T-cell (primary cell): ENCODE results near the gene POLRMT. TPM values are rescaled to one million over a fixed set of nuclear protein-coding genes. Genes with fewer than 3 reads are reported as not detected.

ENCODE experiments used
- ATAC-seq, 4 experiments: fragments of 200-7000 bp in 3 of 4; fragments of 150-1000 bp in 1 of 4; cut with Tn5 transposase; replicated peaks in 1 of 4; 1 replicate in 3 of 4; 2 replicates in 1 of 4; pipeline ENCODE4 v1.10.0; 2021; ENCODE audit warnings: moderate library complexity in 3 of 4, mild to moderate bottlenecking in 2 of 4, moderate number of reproducible peaks in 1 of 4
- CTCF ChIA-PET, 2 donors: fragments of 300-600 bp; sonication (Branson Sonifier 250); formaldehyde crosslinking; loops; one replicate each; lab custom pipeline; 2022; ENCODE audit warnings: antibody characterized with exemption in 2 of 2; lab: Charles Lee
- POLR2A ChIA-PET, 2 donors: fragments of 300-600 bp; sonication (Branson Sonifier 250); formaldehyde crosslinking; loops; one replicate each; lab custom pipeline; 2022; ENCODE audit warnings: antibody characterized with exemption in 2 of 2; lab: Charles Lee
- DNase-seq, 35 experiments: peaks; one replicate each; pipeline versions ENCODE4 v3.0.0 to v3.0.0-alpha.2; 2013 to 2023
- H3K27ac ChIP-seq: one replicate; pipeline ENCODE4 v1.5.1; 2013; ENCODE audit warnings: low read length
- H3K27me3 ChIP-seq, 2 experiments: replicated peaks in 1 of 2; 1 replicate in 1 of 2; 2 replicates in 1 of 2; pipeline versions ENCODE4 v1.6.1 to v1.7.0; 2013; ENCODE audit warnings: low read length in 1 of 2, mixed read lengths in 1 of 2; ENCODE audit not compliant: control insufficient read depth in 2 of 2, insufficient read depth in 2 of 2; ENCODE audit errors: extremely low read depth in 1 of 2
- H3K36me3 ChIP-seq, 2 donors: 1 replicate in 1 of 2; 2 replicates in 1 of 2; pipeline versions ENCODE4 v1.6.1 to v1.7.0; 2013; ENCODE audit warnings: low read length in 1 of 2; ENCODE audit not compliant: control insufficient read depth in 2 of 2, insufficient read depth in 1 of 2; ENCODE audit errors: extremely low read depth in 1 of 2
- H3K4me1 ChIP-seq, 2 experiments: 1 replicate in 1 of 2; 2 replicates in 1 of 2; pipeline versions ENCODE4 v1.6.1 to v1.7.0; 2013; ENCODE audit warnings: low read length in 2 of 2, mixed read lengths in 1 of 2; ENCODE audit not compliant: insufficient read depth in 2 of 2, control insufficient read depth in 1 of 2; ENCODE audit errors: extremely low read depth in 1 of 2
- H3K4me3 ChIP-seq, 2 donors: 1 replicate in 1 of 2; 2 replicates in 1 of 2; pipeline versions ENCODE4 v1.5.1 to v1.7.0; 2013; ENCODE audit warnings: mild to moderate bottlenecking in 2 of 2, low read length in 1 of 2, moderate library complexity in 1 of 2; ENCODE audit not compliant: control insufficient read depth in 1 of 2; ENCODE audit errors: extremely low read depth in 1 of 2
- H3K9me3 ChIP-seq: 2 replicates; pipeline ENCODE4 v1.7.0; 2013
- H3K27ac Mint-ChIP-seq, 2 donors: one replicate each; pipeline ENCODE4 v1.8.0; 2020 to 2021; ENCODE audit warnings: mild to moderate bottlenecking in 2 of 2, mixed read lengths in 2 of 2
- H3K27me3 Mint-ChIP-seq, 2 donors: one replicate each; pipeline ENCODE4 v1.8.0; 2021 to 2022; ENCODE audit warnings: mixed read lengths in 2 of 2
- H3K36me3 Mint-ChIP-seq: one replicate; pipeline ENCODE4 v1.8.0; 2021; ENCODE audit warnings: mixed read lengths
- H3K4me1 Mint-ChIP-seq, 3 donors: one replicate each; pipeline ENCODE4 v1.8.0; 2020 to 2022; ENCODE audit warnings: mixed read lengths in 3 of 3, mild to moderate bottlenecking in 1 of 3
- H3K4me3 Mint-ChIP-seq, 3 donors: one replicate each; pipeline ENCODE4 v1.8.0; 2020 to 2022; ENCODE audit warnings: mild to moderate bottlenecking in 3 of 3, mixed read lengths in 3 of 3, moderate library complexity in 3 of 3
- H3K9me3 Mint-ChIP-seq, 3 donors: one replicate each; pipeline ENCODE4 v1.8.0; 2020 to 2022; ENCODE audit warnings: mixed read lengths in 3 of 3
- WGBS: methylation state at CpG from one replicate; pipeline ENCODE4 v1.1.5; 2013; ENCODE audit warnings: missing lambda C conversion rate; ENCODE audit not compliant: insufficient coverage; 5-methylcytosine and 5-hydroxymethylcytosine counted together
- total RNA-seq, 35 experiments: library from RNA in 6 of 35; stranded (reverse) in 6 of 35; fragments of 120-200 nt in 1 of 35; gene quantifications; one replicate each; pipeline versions ENCODE4 v1.2.1 to v1.2.4 and lab custom pipeline; 2013 to 2026

POLRMT gene
- total RNA-seq, 5 donors from 2014 or later (not counting 1 experiment from before 2014, with no cell fraction given), result 61.3 to 118 (median 103) TPM

GRCh38 chr19:620166-620862, 13.0 kb downstream of the POLRMT start:
- no peak overlapping the region for H3K4me3 ChIP-seq
- CTCF ChIA-PET, result no interaction called here
- Mint-ChIP-seq H3K4me3 (no peak overlapping the region), H3K36me3 (peaks cover 14% of the 10 kb centered on the region), H3K4me1 (peaks cover 0 to 4% (median 4%) of the 10 kb centered on the region in 3 donors), H3K9me3 (no peaks in the 10 kb centered on the region), H3K27me3 (no peaks in the 10 kb centered on the region), H3K27ac (no peak overlapping the region)
- peaks cover 15 to 54% of the 10 kb centered on the region in 2 donors for H3K36me3 ChIP-seq
- H3K27me3 ChIP-seq, result no peaks in the 10 kb centered on the region
- no peak overlapping the region for H3K27ac ChIP-seq
- H3K4me1 ChIP-seq, result peaks cover 0 to 4% of the 10 kb centered on the region in 2 experiments
- 95% methylated on average over 26 of the region's 51 CpGs for WGBS
- DNase-seq (no peak), ATAC-seq (no peak)
- POLR2A ChIA-PET, result no interaction called here
- H3K9me3 ChIP-seq, result no peaks in the 10 kb centered on the region

- 94% methylated on average over 33 of the region's 47 CpGs for WGBS
- no peaks in the 10 kb centered on the region for H3K9me3 Mint-ChIP-seq
Measured at GRCh38 chr19:619286-620002, 13.9 kb downstream of the POLRMT start.

GRCh38 chr19:618674-619285, 14.6 kb downstream of the POLRMT start:
- DNase-seq, result no peak
- Mint-ChIP-seq H3K27me3 (no peaks in the 10 kb centered on the region), H3K4me3 (no peak overlapping the region), H3K27ac (no peak overlapping the region), H3K4me1 (peaks cover 4 to 9% (median 9%) of the 10 kb centered on the region in 3 donors), H3K9me3 (no peaks in the 10 kb centered on the region), H3K36me3 (peaks cover 14% of the 10 kb centered on the region)
- 97% methylated on average over 22 of the region's 27 CpGs for WGBS
- Histone ChIP-seq H3K27ac (no peak overlapping the region), H3K9me3 (no peaks in the 10 kb centered on the region), H3K4me3 (no peak overlapping the region), H3K4me1 (peaks cover 0 to 4% of the 10 kb centered on the region in 2 experiments), H3K27me3 (peaks cover 0 to 2% of the 10 kb centered on the region in 2 experiments), H3K36me3 (peaks cover 15 to 42% of the 10 kb centered on the region in 2 donors)
- ChIA-PET CTCF (no interaction called here), POLR2A (no interaction called here)
- ATAC-seq, result no peak

More at GRCh38 chr19:619286-620002, 13.9 kb downstream of the POLRMT start:
- no peak overlapping the region for H3K27ac Mint-ChIP-seq
- Histone ChIP-seq H3K4me3 (no peak overlapping the region), H3K4me1 (peaks cover 0 to 4% of the 10 kb centered on the region in 2 experiments), H3K27ac (no peak overlapping the region), H3K27me3 (no peaks in the 10 kb centered on the region), H3K36me3 (peaks cover 15 to 46% of the 10 kb centered on the region in 2 donors), H3K9me3 (no peaks in the 10 kb centered on the region)
- no peak for DNase-seq
- ChIA-PET CTCF (no interaction called here), POLR2A (no interaction called here)
- H3K36me3 Mint-ChIP-seq, result peaks cover 14% of the 10 kb centered on the region
- H3K4me3 Mint-ChIP-seq, result no peak overlapping the region
- H3K4me1 Mint-ChIP-seq, result peaks cover 4 to 8% (median 4%) of the 10 kb centered on the region in 3 donors
- no peak for ATAC-seq
- no peaks in the 10 kb centered on the region for H3K27me3 Mint-ChIP-seq

GRCh38 chr19:618247-618619, 15.1 kb downstream of the POLRMT start:
- Mint-ChIP-seq H3K4me3 (no peak overlapping the region), H3K27ac (no peak overlapping the region), H3K9me3 (no peaks in the 10 kb centered on the region), H3K4me1 (peaks cover 4 to 9% (median 9%) of the 10 kb centered on the region in 3 donors), H3K36me3 (peaks cover 14% of the 10 kb centered on the region), H3K27me3 (no peaks in the 10 kb centered on the region)
- no peak overlapping the region for H3K4me3 ChIP-seq
- peaks cover 0 to 4% of the 10 kb centered on the region in 2 experiments for H3K4me1 ChIP-seq
- WGBS, result 92% methylated on average over 18 of the region's 19 CpGs
- no peak overlapping the region for H3K27ac ChIP-seq
- ChIA-PET POLR2A (no interaction called here), CTCF (no interaction called here)
- ATAC-seq (no peak), DNase-seq (no peak)
- peaks cover 10 to 37% of the 10 kb centered on the region in 2 donors for H3K36me3 ChIP-seq
- no peaks in the 10 kb centered on the region for H3K9me3 ChIP-seq
- peaks cover 0 to 2% of the 10 kb centered on the region in 2 experiments for H3K27me3 ChIP-seq

GRCh38 chr19:617551-618246, 15.6 kb downstream of the POLRMT start:
- 91% methylated on average over 18 of the region's 29 CpGs for WGBS
- Histone ChIP-seq H3K4me1 (peaks cover 0 to 9% of the 10 kb centered on the region in 2 experiments), H3K27ac (no peak overlapping the region), H3K27me3 (peaks cover 0 to 2% of the 10 kb centered on the region in 2 experiments), H3K4me3 (no peak overlapping the region), H3K9me3 (no peaks in the 10 kb centered on the region), H3K36me3 (peaks cover 10 to 34% of the 10 kb centered on the region in 2 donors)
- Mint-ChIP-seq H3K27ac (no peak overlapping the region), H3K9me3 (no peaks in the 10 kb centered on the region), H3K4me3 (no peak overlapping the region), H3K27me3 (no peaks in the 10 kb centered on the region), H3K36me3 (peaks cover 14% of the 10 kb centered on the region), H3K4me1 (peaks cover 6 to 9% (median 9%) of the 10 kb centered on the region in 3 donors)
- ChIA-PET POLR2A (no interaction called here), CTCF (interaction anchor here in 1 of 2 donors (0.6 kb wide), 1 partner anchor 28 kb away, joined by 6 read pairs; the partner anchor contains the start of gene HCN2)
- no peak for DNase-seq
- ATAC-seq, result no peak
